Esophagus muscularis mucosa (tissue), 4 donors: ENCODE results near the gene HMGN4. TPM values are rescaled to one million over a fixed set of nuclear protein-coding genes. Genes with fewer than 3 reads are reported as not detected.

Source experiments
- DNase-seq: peaks from one replicate; pipeline ENCODE4 v3.0.0-alpha.2; 2017; ENCODE audit errors: extremely low spot score
- H3K27ac ChIP-seq, 4 donors: fragments of 200-600 bp; sonication (generic); replicated peaks in 1 of 4; 1 replicate in 3 of 4; 2 replicates in 1 of 4; pipeline ENCODE4 v1.5.1; 2016 to 2019; ENCODE audit warnings: mild to moderate bottlenecking in 1 of 4
- H3K27me3 ChIP-seq, 4 donors: fragments of 200-600 bp; sonication (generic); one replicate each; pipeline versions ENCODE4 v1.5.1 to v1.6.0; 2016 to 2019
- H3K36me3 ChIP-seq, 4 donors: fragments of 200-600 bp; sonication (generic); one replicate each; pipeline ENCODE4 v1.5.1; 2016 to 2019
- H3K4me1 ChIP-seq, 4 donors: fragments of 200-600 bp; sonication (generic); one replicate each; pipeline ENCODE4 v1.5.1; 2016 to 2019
- H3K4me3 ChIP-seq, 4 donors: fragments of 200-600 bp; sonication (generic); 1 replicate in 2 of 4; 2 replicates in 2 of 4; pipeline ENCODE4 v1.5.1; 2016 to 2019; ENCODE audit warnings: mild to moderate bottlenecking in 4 of 4, moderate library complexity in 1 of 4
- H3K9me3 ChIP-seq, 4 donors: fragments of 200-600 bp; sonication (generic); 1 replicate in 3 of 4; 2 replicates in 1 of 4; pipeline ENCODE4 v1.5.1; 2016 to 2019
- EP300 ChIP-seq: sonication (generic); formaldehyde crosslinking; IDR thresholded peaks from one replicate; pipeline ENCODE4 v1.6.1; 2017; ENCODE audit warnings: antibody characterized with exemption
- POLR2A ChIP-seq: fragments of 450-650 bp; IDR thresholded peaks from one replicate; pipeline ENCODE4 v1.6.1; 2017; ENCODE audit warnings: antibody characterized with exemption, moderate library complexity, mild to moderate bottlenecking, low read depth
- POLR2AphosphoS5 ChIP-seq, 2 donors: sonication (generic); formaldehyde crosslinking; IDR thresholded peaks; one replicate each; pipeline ENCODE4 v1.6.1; 2017; ENCODE audit warnings: antibody characterized with exemption in 2 of 2
- WGBS: methylation state at CpG from one replicate; pipeline ENCODE4 v1.1.5; 2018; 5-methylcytosine and 5-hydroxymethylcytosine counted together
- intact Hi-C: fragments of 100-400 bp; cut with DNase I; formaldehyde crosslinking; loops from one replicate; pipeline ENCODE4 v1.15.1; 2023
- total RNA-seq, 4 donors: library from RNA; depleted of rRNA; stranded (reverse); fragments of >200 nt; gene quantifications; one replicate each; pipeline versions ENCODE4 v1.1.0 to v1.2.1, GENCODE V29; 2016
- TF ChIP-seq, protein P1 (sequence below), 3 experiments: fragments of 200-600 bp in 2 of 3; fragments of 450-650 bp in 1 of 3; sonication (generic) in 2 of 3; IDR thresholded peaks; one replicate each; pipeline ENCODE4 v1.5.1; 2017 to 2019; ENCODE audit warnings: antibody characterized with exemption in 3 of 3, mild to moderate bottlenecking in 2 of 3, moderate library complexity in 1 of 3

Gene HMGN4
- total RNA-seq, 4 donors from 2014 or later = 80.2 to 117 (median 86.5) TPM

- intact Hi-C loops = loop anchor here (2.0 kb wide), 1 partner anchor 13 kb away; the partner anchor contains the start of gene HMGN4
- peaks cover 0 to 5% (median 0%) of the 10 kb centered on the region in 4 donors for H3K36me3 ChIP-seq
- peaks cover 6 to 27% (median 21%) of the 10 kb centered on the region in 4 donors for H3K4me1 ChIP-seq
- DNase-seq = no peak
- no peak overlapping the region for H3K4me3 ChIP-seq
- no peak for TF ChIP-seq EP300
- TF ChIP-seq POLR2A = no peak
- TF ChIP-seq, protein P1, sequence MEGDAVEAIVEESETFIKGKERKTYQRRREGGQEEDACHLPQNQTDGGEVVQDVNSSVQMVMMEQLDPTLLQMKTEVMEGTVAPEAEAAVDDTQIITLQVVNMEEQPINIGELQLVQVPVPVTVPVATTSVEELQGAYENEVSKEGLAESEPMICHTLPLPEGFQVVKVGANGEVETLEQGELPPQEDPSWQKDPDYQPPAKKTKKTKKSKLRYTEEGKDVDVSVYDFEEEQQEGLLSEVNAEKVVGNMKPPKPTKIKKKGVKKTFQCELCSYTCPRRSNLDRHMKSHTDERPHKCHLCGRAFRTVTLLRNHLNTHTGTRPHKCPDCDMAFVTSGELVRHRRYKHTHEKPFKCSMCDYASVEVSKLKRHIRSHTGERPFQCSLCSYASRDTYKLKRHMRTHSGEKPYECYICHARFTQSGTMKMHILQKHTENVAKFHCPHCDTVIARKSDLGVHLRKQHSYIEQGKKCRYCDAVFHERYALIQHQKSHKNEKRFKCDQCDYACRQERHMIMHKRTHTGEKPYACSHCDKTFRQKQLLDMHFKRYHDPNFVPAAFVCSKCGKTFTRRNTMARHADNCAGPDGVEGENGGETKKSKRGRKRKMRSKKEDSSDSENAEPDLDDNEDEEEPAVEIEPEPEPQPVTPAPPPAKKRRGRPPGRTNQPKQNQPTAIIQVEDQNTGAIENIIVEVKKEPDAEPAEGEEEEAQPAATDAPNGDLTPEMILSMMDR (IDR thresholded peaks at IDR 0.05) = no peak
- no peak for TF ChIP-seq POLR2AphosphoS5 (IDR thresholded peaks at IDR 0.05)
- no peaks in the 10 kb centered on the region for H3K27me3 ChIP-seq
- 94% methylated on average over 10 of the region's 10 CpGs for WGBS
- no peak overlapping the region for H3K27ac ChIP-seq
- H3K9me3 ChIP-seq = no peaks in the 10 kb centered on the region
Measured at GRCh38 chr6:26552205-26552604, 14.0 kb downstream of the HMGN4 start.

DNA sequence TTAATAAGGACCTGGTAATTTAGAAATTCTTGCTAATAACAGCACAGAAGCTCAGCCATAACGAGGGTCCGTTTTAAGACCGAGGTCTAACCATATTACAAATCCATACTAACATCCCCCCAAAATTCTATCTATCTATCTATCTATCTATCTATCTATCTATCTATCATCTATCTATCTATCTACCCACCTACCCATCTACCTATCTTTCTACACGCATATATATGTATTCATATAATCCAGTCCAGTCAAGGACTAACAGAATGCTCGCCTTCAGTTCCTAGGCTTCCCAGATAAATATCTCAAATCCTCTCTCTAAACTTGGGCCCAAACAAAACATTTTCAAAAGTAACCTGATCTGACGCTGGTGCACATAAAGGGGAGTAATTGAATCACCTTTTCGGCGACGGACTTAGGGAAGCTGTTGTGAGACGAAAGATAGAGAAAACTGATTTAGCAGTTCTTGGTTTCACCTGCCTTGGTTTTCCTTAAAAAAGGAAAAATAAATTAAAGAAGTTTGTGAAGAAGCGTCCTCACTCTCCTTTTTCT lies 14.5 kb downstream of the HMGN4 start:
- Histone ChIP-seq H3K36me3 (peaks cover 0 to under 1% (median 0%) of the 10 kb centered on the region in 4 donors), H3K4me3 (peak overlapping the region; percentile 51 to 62 (median 57)), H3K4me1 (peaks cover 6 to 27% (median 21%) of the 10 kb centered on the region in 4 donors), H3K9me3 (no peaks in the 10 kb centered on the region), H3K27ac (peak overlapping the region; percentile 75 to 85 (median 84)), H3K27me3 (no peaks in the 10 kb centered on the region)
- intact Hi-C loops = loop anchor here (2.0 kb wide), 1 partner anchor 14 kb away; the partner anchor contains the start of gene HMGN4
- DNase-seq = no peak
- 54% methylated on average over 11 of the region's 11 CpGs for WGBS
- TF ChIP-seq, protein P1 (IDR thresholded peaks at IDR 0.05) = no peak
- no peak for TF ChIP-seq POLR2A
- no peak for TF ChIP-seq POLR2AphosphoS5 (IDR thresholded peaks at IDR 0.05)
- no peak for TF ChIP-seq EP300

DNA sequence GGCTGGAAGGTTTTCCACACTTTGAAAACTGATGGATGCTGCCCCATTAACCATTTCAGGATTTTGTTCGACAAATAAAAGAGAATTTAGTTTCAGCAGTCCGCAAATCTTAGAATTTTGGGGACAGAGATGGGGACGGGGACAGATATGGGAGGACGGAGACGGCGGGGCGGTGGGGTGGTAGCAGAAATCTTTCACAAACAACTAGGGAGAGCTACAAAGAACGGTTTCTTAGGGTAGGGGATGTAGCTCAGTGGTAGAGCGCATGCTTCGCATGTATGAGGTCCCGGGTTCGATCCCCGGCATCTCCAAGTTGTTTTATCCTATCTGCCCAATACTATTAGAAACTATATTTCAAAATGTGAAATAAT lies 15.1 kb downstream of the HMGN4 start:
- Histone ChIP-seq H3K4me3 (peak overlapping the region; percentile 51 to 62 (median 57)), H3K36me3 (no peaks in the 10 kb centered on the region), H3K4me1 (peaks cover 6 to 27% (median 21%) of the 10 kb centered on the region in 4 donors), H3K27ac (peak overlapping the region; percentile 75 to 85 (median 84)), H3K27me3 (no peaks in the 10 kb centered on the region), H3K9me3 (no peaks in the 10 kb centered on the region)
- no peak for DNase-seq
- 1% methylated on average over 13 of the region's 13 CpGs for WGBS
- peak in 1 of 2 donors; percentile 37 for TF ChIP-seq POLR2AphosphoS5 (IDR thresholded peaks at IDR 0.05)
- no peak for TF ChIP-seq EP300
- intact Hi-C loops = loop anchor here (2.0 kb wide), 1 partner anchor 14 kb away; the partner anchor contains the start of gene HMGN4

DNA sequence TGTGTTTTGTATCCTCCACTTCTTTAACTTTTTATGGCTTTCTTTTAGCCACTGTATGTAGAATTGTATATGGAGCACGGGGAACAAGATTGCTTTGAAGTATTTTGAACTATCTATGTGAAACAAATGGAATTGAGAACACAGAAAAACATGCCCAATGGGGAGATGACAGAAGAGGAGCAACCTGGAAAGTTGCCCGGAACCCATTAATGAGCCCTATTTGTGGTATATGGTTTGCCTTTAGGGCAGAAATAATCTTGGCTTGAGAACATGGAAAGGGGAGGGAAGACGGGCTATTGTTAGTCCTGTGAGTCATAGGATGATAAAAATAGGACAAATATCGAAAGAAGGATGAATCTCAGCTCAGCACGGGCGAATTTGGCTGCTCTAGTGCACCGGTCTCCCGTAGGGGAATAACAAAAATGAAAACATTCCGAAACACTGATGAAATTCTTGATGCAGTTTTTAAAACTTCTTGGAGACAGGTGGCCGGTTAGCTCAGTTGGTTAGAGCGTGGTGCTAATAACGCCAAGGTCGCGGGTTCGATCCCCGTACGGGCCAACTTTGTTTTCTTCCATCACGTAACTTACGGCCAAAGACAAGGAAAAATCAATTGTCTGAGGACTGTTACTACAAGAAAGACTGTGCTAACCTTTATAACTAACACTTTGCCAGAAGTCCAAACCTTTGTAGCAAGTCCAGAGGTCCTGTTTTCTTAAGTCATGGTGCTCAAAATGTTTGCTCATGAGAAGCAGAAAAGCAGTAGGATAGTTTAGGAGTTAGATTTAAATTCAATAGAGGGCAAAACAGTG lies 15.7 kb downstream of the HMGN4 start:
- TF ChIP-seq POLR2AphosphoS5 (IDR thresholded peaks at IDR 0.05) (peak; percentile 48 to 53), POLR2A (no peak)
- Histone ChIP-seq H3K9me3 (no peaks in the 10 kb centered on the region), H3K4me1 (peaks cover 6 to 27% (median 21%) of the 10 kb centered on the region in 4 donors), H3K27ac (peak overlapping the region; percentile 75 to 85 (median 84)), H3K27me3 (no peaks in the 10 kb centered on the region), H3K36me3 (no peaks in the 10 kb centered on the region), H3K4me3 (peak overlapping the region; percentile 51 to 62 (median 57))
- WGBS = 1% methylated on average over 19 of the region's 19 CpGs
- intact Hi-C loops = loop anchor here (2.0 kb wide), 1 partner anchor 15 kb away; the partner anchor contains the start of gene HMGN4
- DNase-seq = peak; percentile 94

DNA sequence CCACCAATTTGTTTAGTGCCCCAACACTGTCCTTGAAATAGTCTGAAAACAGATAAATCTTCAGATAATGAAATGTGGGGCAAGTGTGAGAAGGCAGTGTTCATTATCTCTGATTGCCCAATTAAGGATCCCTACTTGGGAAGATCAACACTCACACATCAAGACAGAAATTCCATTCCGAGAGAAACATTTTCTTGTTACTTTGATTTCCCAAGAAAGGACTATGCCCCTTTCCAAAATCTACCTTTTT lies 16.2 kb downstream of the HMGN4 start:
- intact Hi-C loops = no loop called here
- H3K9me3 ChIP-seq = no peaks in the 10 kb centered on the region
- TF ChIP-seq POLR2AphosphoS5 (IDR thresholded peaks at IDR 0.05) = no peak
- TF ChIP-seq, protein P1 (IDR thresholded peaks at IDR 0.05) = no peak
- no peak for TF ChIP-seq POLR2A
- H3K27ac ChIP-seq = peak overlapping the region; percentile 75 to 85 (median 84)
- H3K36me3 ChIP-seq = no peaks in the 10 kb centered on the region
- peak overlapping the region; percentile 51 to 62 (median 57) for H3K4me3 ChIP-seq
- DNase-seq = no peak
- H3K4me1 ChIP-seq = peaks cover 6 to 27% (median 21%) of the 10 kb centered on the region in 4 donors
- H3K27me3 ChIP-seq = no peaks in the 10 kb centered on the region
- 10% methylated on average over 1 of the region's 1 CpG for WGBS
